Measurements from ENCODE around the gene ATP10A.

GRCh38 chr15:25858952-25859760, 4.0 kb downstream of the ATP10A start:
- TF ChIP-seq CTCF (IDR thresholded peaks at IDR 0.05) (no peak), POLR2A (IDR thresholded peaks at IDR 0.05) (no peak)
